ENCODE results near the gene RBM14. TPM values are rescaled to one million over a fixed set of nuclear protein-coding genes. Genes with fewer than 3 reads are reported as not detected.

Gene RBM14
- total and polyA plus RNA-seq, 2 of the 4 experiments (the other 2 are of a cell fraction): 9.3 to 31.1 TPM

- ATAC-seq (ENCODE audit: low read depth) (no peak), DNase-seq (no peak)
- H2AK9ac ChIP-seq (replicated peaks; ENCODE audit: low read depth, low read length, poor library complexity): peak overlapping the region; percentile 18
- intact Hi-C loops (cut with micrococcal nuclease) (no loop called here), dilution Hi-C loops (cut with HindIII; ENCODE audit: low sequenced_read_pairs, unreplicated experiment) (no loop called here), in situ Hi-C loops (cut with MboI; ENCODE audit: low sequenced_read_pairs) (no loop called here)
- TF ChIP-seq USF2 (IDR thresholded peaks at IDR 0.05; ENCODE audit: low read depth, low read length): no peak
- no peak for TF ChIP-seq CEBPB (IDR thresholded peaks at IDR 0.05; ENCODE audit: low read depth, low read length)
- no peak for TF ChIP-seq CTCF (conservative IDR thresholded peaks at IDR 0.05; ENCODE audit: low read depth, low read length)
- no peak for TF ChIP-seq RCOR1 (IDR thresholded peaks at IDR 0.05; ENCODE audit: insufficient replicate concordance, low read length)
- TF ChIP-seq CHD1 (IDR thresholded peaks at IDR 0.05; ENCODE audit: low read depth, low read length): no peak
- no peak for TF ChIP-seq MAFK (IDR thresholded peaks at IDR 0.05; ENCODE audit: low read depth, low read length)
- no peak for TF ChIP-seq POLR2A (IDR thresholded peaks at IDR 0.05; ENCODE audit: low read depth, low read length)
- no peak for TF ChIP-seq NFE2L2 (IDR thresholded peaks at IDR 0.05; ENCODE audit: low read depth, low read length)
- no peak for TF ChIP-seq RAD21 (IDR thresholded peaks at IDR 0.05; ENCODE audit: low read length)
- TF ChIP-seq BHLHE40 (IDR thresholded peaks at IDR 0.05; ENCODE audit: low read depth, low read length): no peak
- TF ChIP-seq MAZ (IDR thresholded peaks at IDR 0.05; ENCODE audit: borderline replicate concordance, low read depth, low read length): no peak
- TF ChIP-seq MXI1 (IDR thresholded peaks at IDR 0.05; ENCODE audit: borderline replicate concordance, low read depth, low read length): no peak
- H3K18ac ChIP-seq (ENCODE audit: low read depth, low read length): no peak overlapping the region
- H2AFZ ChIP-seq (replicated peaks; ENCODE audit: low read length, poor library complexity): no peak overlapping the region
- H3K14ac ChIP-seq (replicated peaks; ENCODE audit: low read depth, low read length): no peak overlapping the region
- H3K27ac ChIP-seq (ENCODE audit: insufficient read depth, low read length): no peak overlapping the region
- whole genome bisulfite sequencing, 2 experiments (ENCODE audit: extremely low coverage in 2 of 2, insufficient read length in 1 of 2): 91% methylated on average over 10 of the region's 24 CpGs; no CpG with 5 or more reads in 1 of the 2 experiments
- H3K36me3 ChIP-seq (ENCODE audit: control insufficient read depth, insufficient read depth, low read length): peaks cover 55% of the 10 kb centered on the region
- H3K4ac ChIP-seq (ENCODE audit: low read depth, low read length): no peak overlapping the region
- no peak overlapping the region for H2BK5ac ChIP-seq (ENCODE audit: low read depth, low read length, poor library complexity, severe bottlenecking)
- H4K8ac ChIP-seq (ENCODE audit: low read depth in 2 of 2, low read length in 2 of 2): no peak overlapping the region
- H3K9me1 ChIP-seq (ENCODE audit: insufficient read depth, low read length): peaks cover 23% of the 10 kb centered on the region
- no peak overlapping the region for H3K56ac ChIP-seq (ENCODE audit: extremely low read depth, insufficient read depth, low read length)
- no peak overlapping the region for H2BK20ac ChIP-seq (ENCODE audit: low read depth, low read length)
- no TSS peak for BruUV-seq (replicated peaks)
- H3K4me3 ChIP-seq (ENCODE audit: insufficient read depth, low read depth, low read length): no peak overlapping the region
- CTCF ChIA-PET: no interaction called here
- H3K23ac ChIP-seq (ENCODE audit: low read depth, low read length): no peak overlapping the region
- H4K91ac ChIP-seq (ENCODE audit: insufficient read depth, low read depth, low read length): no peak overlapping the region
- H4K5ac ChIP-seq (ENCODE audit: low read depth, low read length): no peak overlapping the region
- no peak overlapping the region for H2BK15ac ChIP-seq (ENCODE audit: low read depth, low read length)
- no peak overlapping the region for H3K9ac ChIP-seq (ENCODE audit: low read depth, low read length)
- POLR2A ChIA-PET (ENCODE audit: unreplicated experiment): interaction anchor here (0.7 kb wide), 1 partner anchor 89 kb away, joined by 6 read pairs; no protein-coding TSS in a partner anchor
- no peak overlapping the region for H2AK5ac ChIP-seq (ENCODE audit: low read depth, low read length)
- H3K27me3 ChIP-seq (ENCODE audit: control insufficient read depth, insufficient read depth, low read length): no peaks in the 10 kb centered on the region
- H4K20me1 ChIP-seq (ENCODE audit: insufficient read depth, low read length): peaks cover 100% of the 10 kb centered on the region
- no peaks in the 10 kb centered on the region for H3K9me3 ChIP-seq (ENCODE audit: control insufficient read depth, insufficient read depth, low read length)
- H3K4me2 ChIP-seq (ENCODE audit: low read depth, low read length): no peak overlapping the region
- H3K79me1 ChIP-seq (ENCODE audit: low read depth in 1 of 2, low read length in 2 of 2): peaks cover 27 to 88% of the 10 kb centered on the region in 2 experiments
- peaks cover 18% of the 10 kb centered on the region for H3K4me1 ChIP-seq (ENCODE audit: control insufficient read depth, insufficient read depth, low read length)
- H2BK120ac ChIP-seq (ENCODE audit: low read depth, low read length): no peak overlapping the region
Observed at GRCh38 chr11:66643745-66644437, 27.5 kb downstream of the RBM14 start.

All from IMR-90 (cell line).